Peyer's patch (tissue), 4 donors: ENCODE results near the gene SREK1IP1. TPM values are rescaled to one million over a fixed set of nuclear protein-coding genes. Genes with fewer than 3 reads are reported as not detected.

ENCODE experiments used
- total RNA-seq, 4 donors: library from RNA; depleted of rRNA; stranded (reverse); fragments of >200 nt; gene quantifications; one replicate each; pipeline ENCODE4 v1.1.0, GENCODE V29; 2016

The SREK1IP1 gene
- total RNA-seq, 4 donors from 2014 or later: 5.8 to 7.0 (median 6.6) TPM

Other genes with a start within 250 kb of the SREK1IP1 start
- gene SHISAL2B, start 78.2 kb downstream of the SREK1IP1 start, total RNA-seq: not detected
- 10 to 100 TPM; 10.9 to 24.8 (median 13.6) TPM for gene CWC27, start 239 bp upstream of the SREK1IP1 start, total RNA-seq